Neural progenitor cell (in vitro differentiated cells): Measurements from ENCODE around the gene POGZ. TPM values are rescaled to one million over a fixed set of nuclear protein-coding genes. Genes with fewer than 3 reads are reported as not detected.

ENCODE experiments used
- DNase-seq: peaks from one replicate; pipeline ENCODE4 v3.0.0-alpha.2; 2016; ENCODE audit warnings: low spot score
- H2AFZ ChIP-seq: fragments of 200-600 bp; sonication (generic); replicated peaks from 2 replicates; pipeline ENCODE4 v1.6.1; 2016; ENCODE audit warnings: antibody characterized with exemption
- H3F3A ChIP-seq: fragments of 200-600 bp; sonication (generic); 2 replicates; pipeline ENCODE4 v1.6.1; 2016; ENCODE audit warnings: antibody characterized with exemption, low read depth
- H3K27ac ChIP-seq: fragments of 200-600 bp; sonication (generic); 2 replicates; pipeline ENCODE4 v1.5.1; 2016; ENCODE audit warnings: mild to moderate bottlenecking
- H3K27me3 ChIP-seq: fragments of 200-600 bp; sonication (generic); 2 replicates; pipeline ENCODE4 v1.6.1; 2016; ENCODE audit warnings: mild to moderate bottlenecking, moderate library complexity
- H3K36me3 ChIP-seq: fragments of 200-600 bp; sonication (generic); 2 replicates; pipeline ENCODE4 v1.5.1; 2016
- H3K4me1 ChIP-seq: fragments of 200-600 bp; sonication (generic); 2 replicates; pipeline ENCODE4 v1.6.1; 2016; ENCODE audit warnings: mixed run types
- H3K4me2 ChIP-seq: fragments of 200-600 bp; sonication (generic); 2 replicates; pipeline ENCODE4 v1.6.1; 2016
- H3K4me3 ChIP-seq: fragments of 200-600 bp; sonication (generic); 2 replicates; pipeline ENCODE4 v1.5.1; 2016
- H3K79me2 ChIP-seq: fragments of 200-600 bp; sonication (generic); 2 replicates; pipeline ENCODE4 v1.6.1; 2016; ENCODE audit warnings: low read depth
- H3K9ac ChIP-seq: fragments of 200-600 bp; sonication (generic); 2 replicates; pipeline ENCODE4 v1.6.1; 2016
- H3K9me3 ChIP-seq: fragments of 200-600 bp; sonication (generic); 2 replicates; pipeline ENCODE4 v1.5.1; 2016; ENCODE audit warnings: low read depth
- H4K20me1 ChIP-seq: fragments of 200-600 bp; sonication (generic); 2 replicates; pipeline ENCODE4 v1.6.1; 2016; ENCODE audit warnings: low read depth
- H3K27ac Mint-ChIP-seq: 3 replicates; pipeline ENCODE4 v1.8.0; 2021; ENCODE audit warnings: mixed read lengths
- H3K27me3 Mint-ChIP-seq: 2 replicates; pipeline ENCODE4 v1.8.0; 2022; ENCODE audit warnings: low read depth, mild to moderate bottlenecking, inconsistent platforms, moderate library complexity, mixed read lengths; ENCODE audit not compliant: insufficient read depth
- H3K36me3 Mint-ChIP-seq: 3 replicates; pipeline ENCODE4 v1.8.0; 2021; ENCODE audit warnings: mixed read lengths
- H3K4me1 Mint-ChIP-seq: 3 replicates; pipeline ENCODE4 v1.8.0; 2021; ENCODE audit warnings: mixed read lengths
- H3K4me3 Mint-ChIP-seq: 3 replicates; pipeline ENCODE4 v1.8.0; 2021; ENCODE audit warnings: mild to moderate bottlenecking, moderate library complexity, mixed read lengths
- H3K9me3 Mint-ChIP-seq: 3 replicates; pipeline ENCODE4 v1.8.0; 2020; ENCODE audit warnings: mixed read lengths
- EZH2 ChIP-seq: fragments of 200-600 bp; sonication (generic); IDR thresholded peaks from 2 replicates; pipeline ENCODE4 v1.6.1; 2017; ENCODE audit warnings: antibody characterized with exemption, mild to moderate bottlenecking, moderate library complexity
- EZH2phosphoT487 ChIP-seq: fragments of 200-600 bp; sonication (generic); IDR thresholded peaks from 2 replicates; pipeline ENCODE4 v1.6.1; 2017; ENCODE audit warnings: antibody characterized with exemption
- total RNA-seq: library from RNA; depleted of rRNA; stranded (reverse); fragments of >200 nt; gene quantifications from 2 replicates; pipeline ENCODE4 v1.2.3, GENCODE V29; 2015; ENCODE audit warnings: low replicate concordance
- TF ChIP-seq, protein P1 (sequence below): fragments of 200-600 bp; sonication (generic); IDR thresholded peaks from 2 replicates; pipeline ENCODE4 v1.5.1; 2017; ENCODE audit warnings: antibody characterized with exemption, mild to moderate bottlenecking

Gene POGZ
- total RNA-seq, 1 donor from 2014 or later, result 61.5 TPM

GRCh38 chr1:151494741-151495281 is 35.5 kb upstream of the POGZ start:
- no peak overlapping the region for H3K4me3 Mint-ChIP-seq

DNA sequence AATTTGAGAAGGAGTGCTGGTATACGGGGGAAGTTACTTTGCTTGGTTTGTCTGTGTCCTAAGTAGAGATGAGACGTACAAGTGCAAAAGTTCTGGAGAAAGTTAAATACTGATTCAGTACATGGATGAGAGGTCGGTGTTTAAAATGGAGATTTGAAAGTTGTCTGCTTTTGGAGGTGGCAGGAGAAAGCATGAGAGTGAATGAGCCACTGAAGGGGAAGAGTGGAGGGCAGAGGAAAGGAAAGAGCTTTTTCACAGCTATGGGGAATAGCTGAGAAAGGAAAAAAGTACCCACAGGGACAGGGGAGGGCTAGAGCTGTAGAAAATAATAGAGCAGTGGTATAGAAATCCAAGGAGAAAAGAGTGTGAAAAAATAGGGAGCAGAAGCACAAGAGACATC is 33.7 kb upstream of the POGZ start:
- no peak overlapping the region for H3K27ac Mint-ChIP-seq
- H3K4me3 Mint-ChIP-seq, result no peak overlapping the region
- peaks cover 14% of the 10 kb centered on the region for H3F3A ChIP-seq

More at GRCh38 chr1:151494741-151495281, 35.5 kb upstream of the POGZ start:
- no peak overlapping the region for H3K27ac Mint-ChIP-seq
- peaks cover 14% of the 10 kb centered on the region for H3K4me1 Mint-ChIP-seq
- Histone ChIP-seq H3K9me3 (no peaks in the 10 kb centered on the region), H3K4me2 (peak overlapping the region; percentile 5), H3K4me1 (peaks cover 11% of the 10 kb centered on the region), H3K9ac (no peak overlapping the region), H3F3A (peaks cover 14% of the 10 kb centered on the region), H3K27me3 (no peaks in the 10 kb centered on the region), H3K79me2 (no peaks in the 10 kb centered on the region), H3K36me3 (no peaks in the 10 kb centered on the region), H3K27ac (peak overlapping the region; percentile 29), H2AFZ (no peak overlapping the region), H4K20me1 (no peaks in the 10 kb centered on the region), H3K4me3 (no peak overlapping the region)
- H3K9me3 Mint-ChIP-seq, result no peaks in the 10 kb centered on the region
- peaks cover 6% of the 10 kb centered on the region for H3K27me3 Mint-ChIP-seq
- no peak for TF ChIP-seq EZH2phosphoT487
- TF ChIP-seq EZH2, result no peak
- TF ChIP-seq, protein P1, sequence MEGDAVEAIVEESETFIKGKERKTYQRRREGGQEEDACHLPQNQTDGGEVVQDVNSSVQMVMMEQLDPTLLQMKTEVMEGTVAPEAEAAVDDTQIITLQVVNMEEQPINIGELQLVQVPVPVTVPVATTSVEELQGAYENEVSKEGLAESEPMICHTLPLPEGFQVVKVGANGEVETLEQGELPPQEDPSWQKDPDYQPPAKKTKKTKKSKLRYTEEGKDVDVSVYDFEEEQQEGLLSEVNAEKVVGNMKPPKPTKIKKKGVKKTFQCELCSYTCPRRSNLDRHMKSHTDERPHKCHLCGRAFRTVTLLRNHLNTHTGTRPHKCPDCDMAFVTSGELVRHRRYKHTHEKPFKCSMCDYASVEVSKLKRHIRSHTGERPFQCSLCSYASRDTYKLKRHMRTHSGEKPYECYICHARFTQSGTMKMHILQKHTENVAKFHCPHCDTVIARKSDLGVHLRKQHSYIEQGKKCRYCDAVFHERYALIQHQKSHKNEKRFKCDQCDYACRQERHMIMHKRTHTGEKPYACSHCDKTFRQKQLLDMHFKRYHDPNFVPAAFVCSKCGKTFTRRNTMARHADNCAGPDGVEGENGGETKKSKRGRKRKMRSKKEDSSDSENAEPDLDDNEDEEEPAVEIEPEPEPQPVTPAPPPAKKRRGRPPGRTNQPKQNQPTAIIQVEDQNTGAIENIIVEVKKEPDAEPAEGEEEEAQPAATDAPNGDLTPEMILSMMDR, result no peak
- no peaks in the 10 kb centered on the region for H3K36me3 Mint-ChIP-seq
- DNase-seq, result peak; percentile 68

GRCh38 chr1:151492120-151492519 is 32.8 kb upstream of the POGZ start:
- Histone ChIP-seq H3K27me3 (no peaks in the 10 kb centered on the region), H3K4me2 (no peak overlapping the region), H3K79me2 (no peaks in the 10 kb centered on the region), H4K20me1 (no peaks in the 10 kb centered on the region), H3K9me3 (no peaks in the 10 kb centered on the region), H2AFZ (no peak overlapping the region), H3K4me1 (peaks cover 11% of the 10 kb centered on the region), H3K4me3 (no peak overlapping the region), H3K9ac (no peak overlapping the region), H3F3A (peaks cover 14% of the 10 kb centered on the region), H3K27ac (no peak overlapping the region), H3K36me3 (no peaks in the 10 kb centered on the region)
- Mint-ChIP-seq H3K36me3 (no peaks in the 10 kb centered on the region), H3K4me3 (no peak overlapping the region), H3K9me3 (no peaks in the 10 kb centered on the region), H3K27ac (peak overlapping the region; percentile 47), H3K4me1 (peaks cover 14% of the 10 kb centered on the region), H3K27me3 (peaks cover 6% of the 10 kb centered on the region)
- no peak for DNase-seq
- TF ChIP-seq EZH2 (no peak), EZH2phosphoT487 (no peak)
- TF ChIP-seq, protein P1, result no peak

More for the DNA sequence above, 33.7 kb upstream of the POGZ start:
- Histone ChIP-seq H3K4me1 (peaks cover 11% of the 10 kb centered on the region), H3K27me3 (no peaks in the 10 kb centered on the region), H3K27ac (no peak overlapping the region), H3K4me2 (no peak overlapping the region), H3K9ac (no peak overlapping the region), H2AFZ (no peak overlapping the region), H3K9me3 (no peaks in the 10 kb centered on the region), H4K20me1 (no peaks in the 10 kb centered on the region), H3K36me3 (no peaks in the 10 kb centered on the region), H3K4me3 (no peak overlapping the region), H3K79me2 (no peaks in the 10 kb centered on the region)
- peaks cover 14% of the 10 kb centered on the region for H3K4me1 Mint-ChIP-seq
- DNase-seq, result no peak
- peaks cover 6% of the 10 kb centered on the region for H3K27me3 Mint-ChIP-seq
- H3K9me3 Mint-ChIP-seq, result no peaks in the 10 kb centered on the region
- TF ChIP-seq EZH2phosphoT487 (no peak), EZH2 (no peak)
- TF ChIP-seq, protein P1, result no peak
- H3K36me3 Mint-ChIP-seq, result no peaks in the 10 kb centered on the region
